Motor neuron (in vitro differentiated cells): Measurements from ENCODE around the gene ESX1. TPM values are rescaled to one million over a fixed set of nuclear protein-coding genes. Genes with fewer than 3 reads are reported as not detected.
"Not testable (repeated sequence)": the region's sequence is repeated elsewhere in the genome, so short reads cannot be mapped to it uniquely, and the experiment has no call there.

Experiments used
- ATAC-seq, 8 experiments: fragments of 200-7000 bp; cut with Tn5 transposase; replicated peaks in 6 of 8; 2 replicates each; pipeline ENCODE4 v1.8.0; 2021; ENCODE audit warnings: mild to moderate bottlenecking in 8 of 8, moderate library complexity in 8 of 8
- H3K27ac ChIP-seq, 2 donors: fragments of 250-450 bp; sonication (Bioruptor Pico); 2 replicates each; pipeline ENCODE4 v1.9.0; 2021; ENCODE audit warnings: antibody characterized with exemption in 2 of 2, mild to moderate bottlenecking in 2 of 2, moderate library complexity in 1 of 2
- H3K4me1 ChIP-seq, 2 donors: fragments of 250-450 bp; sonication (Bioruptor Pico); replicated peaks in 1 of 2; 2 replicates each; pipeline ENCODE4 v1.6.1; 2021; ENCODE audit warnings: antibody characterized with exemption in 2 of 2, mild to moderate bottlenecking in 2 of 2, moderate library complexity in 1 of 2
- H3K4me3 ChIP-seq, 5 donors: fragments of 250-450 bp; sonication (Bioruptor Pico); 2 replicates each; pipeline ENCODE4 v1.9.0; 2021; ENCODE audit warnings: antibody characterized with exemption in 5 of 5, mild to moderate bottlenecking in 5 of 5, moderate library complexity in 4 of 5
- WGBS, 10 experiments: fragments of 450-650 bp; shearing (Covaris generic); methylation state at CpG; one replicate each; pipeline ENCODE4 v1.0.0; 2022; 5-methylcytosine and 5-hydroxymethylcytosine counted together
- in situ Hi-C, 9 experiments: fragments of 400-800 bp; cut with MboI; loops; one replicate each; pipeline ENCODE4 v1.15.0; 2021; ENCODE audit warnings: low sequenced_read_pairs in 9 of 9, low pct_unique_long_range_greater_than_20kb in 2 of 9; ENCODE audit not compliant: unreplicated experiment in 9 of 9
- total RNA-seq, 8 experiments: library from RNA; unstranded; fragments of 300-600 nt; gene quantifications; 2 replicates each; pipeline versions ENCODE4 v1.2.3 to v1.2.4, GENCODE V29; 2022

ESX1 gene
- total RNA-seq, 8 experiments from 2014 or later: 0.27 to 9.0 (median 0.95) TPM; not detected in 3

- H3K27ac ChIP-seq: no peak overlapping the region
- ATAC-seq: peak in 6 of 8 experiments; percentile 24 to 78 (median 48)
- peak overlapping the region in 3 of 5 donors; percentile 25 to 44 (median 28) for H3K4me3 ChIP-seq
- WGBS, 10 experiments: 0 to 33% (median 17%) methylated on average over 4 to 9 of the region's 65 CpGs; no CpG with 5 or more reads in 7 of the 10 experiments
- H3K4me1 ChIP-seq: no peaks in the 10 kb centered on the region
- in situ Hi-C loops: no loop called here
These were observed 929 bp downstream of the ESX1 start for GRCh38 chrX:104253567-104254441.

GRCh38 chrX:104250470-104250869 is 4.3 kb downstream of the ESX1 start:
- ATAC-seq: no peak
- Histone ChIP-seq H3K4me3 (no peak overlapping the region), H3K27ac (no peak overlapping the region), H3K4me1 (no peaks in the 10 kb centered on the region)
- in situ Hi-C loops: no loop called here
- 20 to 95% (median 79%) methylated on average over 1 to 7 of the region's 17 CpGs; no CpG with 5 or more reads in 7 of the 10 experiments for WGBS, 10 experiments

DNA sequence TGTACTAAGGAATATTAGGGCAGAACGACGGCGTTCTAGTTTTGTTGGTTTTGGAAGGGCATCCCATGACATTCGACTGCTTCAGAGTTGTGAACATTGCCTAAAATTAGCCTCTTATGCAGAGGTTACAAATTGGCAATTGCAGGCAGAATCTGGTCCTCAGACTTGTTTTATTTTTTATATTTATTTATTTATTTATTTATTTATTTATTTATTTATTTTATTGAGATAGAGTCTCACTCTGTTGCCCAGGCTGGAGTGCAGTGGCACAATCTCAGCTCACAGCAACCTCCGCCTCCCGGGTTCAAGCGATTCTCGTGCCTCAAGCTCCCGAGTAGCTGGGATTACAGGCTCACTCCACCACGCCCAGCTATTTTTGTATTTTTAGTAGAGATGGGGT is 24.7 kb downstream of the ESX1 start:
- in situ Hi-C loops, H3K4me1 ChIP-seq, ATAC-seq, H3K27ac ChIP-seq, H3K4me3 ChIP-seq: not testable (repeated sequence)
- 56 to 100% (median 77%) methylated on average over 1 to 8 of the region's 10 CpGs; no CpG with 5 or more reads in 6 of the 10 experiments for WGBS, 10 experiments

DNA sequence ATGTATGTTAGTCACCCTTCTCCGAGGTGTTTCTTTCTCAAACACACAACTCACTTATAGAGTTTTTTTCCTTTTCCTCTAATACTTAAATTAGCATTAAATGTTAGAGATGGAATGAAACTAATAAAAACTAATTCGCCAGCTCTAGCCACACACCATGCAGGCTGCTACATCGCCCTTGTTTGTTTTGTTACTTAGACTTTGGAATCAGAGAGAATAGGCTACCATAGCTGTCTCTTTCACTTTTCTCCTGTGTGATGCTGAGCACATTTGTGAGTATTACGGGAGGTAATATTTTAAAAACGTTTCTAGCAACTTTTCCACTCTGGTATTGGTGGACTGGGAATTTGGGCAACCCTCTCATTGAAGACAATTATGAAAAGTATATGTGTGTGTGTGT is 43.5 kb downstream of the ESX1 start:
- Histone ChIP-seq H3K4me1 (no peaks in the 10 kb centered on the region), H3K4me3 (no peak overlapping the region), H3K27ac (no peak overlapping the region)
- WGBS, 10 experiments: 36 to 100% (median 73%) methylated on average over 1 to 4 of the region's 5 CpGs; no CpG with 5 or more reads in 6 of the 10 experiments
- no peak for ATAC-seq
- in situ Hi-C loops: no loop called here

DNA sequence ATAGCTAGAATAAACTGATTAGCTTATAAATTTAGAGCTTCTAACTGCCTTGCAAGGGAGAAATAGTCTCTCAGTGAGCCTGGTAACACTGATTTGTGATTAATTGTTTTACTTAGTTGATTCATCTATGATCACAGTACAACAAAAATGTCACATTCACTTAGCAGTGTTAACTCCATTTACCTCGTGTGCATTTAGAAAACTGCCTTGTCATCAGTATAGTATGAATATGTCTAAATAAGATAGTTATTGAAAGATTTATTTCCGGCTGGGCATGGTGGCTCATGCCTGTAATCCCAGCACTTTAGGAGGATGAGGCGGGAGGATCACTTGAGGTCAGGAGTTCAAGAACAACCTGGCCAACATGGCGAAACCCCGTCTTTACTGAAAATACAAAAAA is 49.2 kb downstream of the ESX1 start:
- no peak for ATAC-seq
- Histone ChIP-seq H3K4me3 (no peak overlapping the region), H3K4me1 (no peaks in the 10 kb centered on the region), H3K27ac (no peak overlapping the region)
- in situ Hi-C loops: no loop called here
- WGBS, 10 experiments: 70 to 93% (median 76%) methylated on average over 2 to 3 of the region's 5 CpGs; no CpG with 5 or more reads in 6 of the 10 experiments

Other genes starting within 250 kb of the ESX1 start
- not detected for gene H2BW1, start 241.2 kb downstream of the ESX1 start, total RNA-seq
- gene H2BW2, start 215.0 kb downstream of the ESX1 start, total RNA-seq: under 1 TPM in 1 of 8 experiments, not detected in 7; 0.54 TPM
- gene TMSB15C, start 178.7 kb downstream of the ESX1 start, total RNA-seq: 10 to 100 TPM in 5 of 8 experiments, under 1 TPM in 2, not detected in 1; 0.35 to 13.8 (median 11.7) TPM
- 10 to 100 TPM in 2 of 8 experiments, 1 to 10 TPM in 4, under 1 TPM in 2; 0.46 to 29.4 (median 7.8) TPM for gene ZCCHC18, start 142.4 kb downstream of the ESX1 start, total RNA-seq
- gene SLC25A53, start 97.9 kb downstream of the ESX1 start, total RNA-seq: 10 to 100 TPM in 1 of 8 experiments, 1 to 10 TPM in 7; 4.2 to 15.2 (median 5.4) TPM
- gene FAM199X, start 88.5 kb downstream of the ESX1 start, total RNA-seq: 10 to 100 TPM; 14.5 to 34.9 (median 23.2) TPM